K562 (cell line): ENCODE measurements around the gene DNM1. TPM values are rescaled to one million over a fixed set of nuclear protein-coding genes. Genes with fewer than 3 reads are reported as not detected.

ENCODE experiments used
- CHD4 ChIP-seq: fragments of 200-600 bp; sonication (generic); IDR thresholded peaks from 3 replicates; pipeline ENCODE4 v1.6.1; 2012; ENCODE audit warnings: low read depth, mild to moderate bottlenecking, mixed read lengths, low read length, inconsistent platforms; ENCODE audit not compliant: insufficient read depth, insufficient replicate concordance, poor library complexity, severe bottlenecking
- HDAC8 ChIP-seq: fragments of 450-650 bp; IDR thresholded peaks from 2 replicates; pipeline ENCODE4 v1.6.1; 2016; ENCODE audit warnings: mild to moderate bottlenecking, missing genetic modification characterization, moderate library complexity, missing compliant biosample characterization
- MYC ChIP-seq, 2 experiments: fragments of 250-450 bp in 1 of 2; sonication (Bioruptor Pico) in 1 of 2; IDR thresholded peaks; 2 replicates each; pipeline versions ENCODE4 v1.5.1 to v1.6.1; 2012 to 2021; ENCODE audit warnings: low read depth in 2 of 2, borderline replicate concordance in 1 of 2, improper control_type of control experiment in 1 of 2, low read length in 1 of 2, mild to moderate bottlenecking in 1 of 2, moderate library complexity in 1 of 2
- NFXL1 ChIP-seq: fragments of 450-650 bp; formaldehyde crosslinking; IDR thresholded peaks from 2 replicates; pipeline ENCODE4 v1.4.0; 2021; ENCODE audit warnings: mild to moderate bottlenecking
- OTX1 ChIP-seq: fragments of 450-650 bp; formaldehyde crosslinking; IDR thresholded peaks from 2 replicates; pipeline ENCODE4 v1.4.0; 2022; ENCODE audit warnings: mild to moderate bottlenecking
- RBM17 ChIP-seq: fragments of 200-400 bp; formaldehyde crosslinking; IDR thresholded peaks from 2 replicates; pipeline ENCODE4 v1.6.1; 2017; ENCODE audit warnings: low read depth, mild to moderate bottlenecking, low read length, borderline replicate concordance
- TCF15 ChIP-seq: fragments of 250-450 bp; sonication (Bioruptor Pico); IDR thresholded peaks from 2 replicates; pipeline ENCODE4 v1.8.0; 2022; ENCODE audit warnings: moderate library complexity, mild to moderate bottlenecking, inconsistent platforms
- ZNF133 ChIP-seq: fragments of 250-450 bp; sonication (Bioruptor Pico); IDR thresholded peaks from 2 replicates; pipeline ENCODE4 v1.4.0; 2020; ENCODE audit warnings: mild to moderate bottlenecking
- ZNF75A ChIP-seq: fragments of 450-650 bp; formaldehyde crosslinking; IDR thresholded peaks from 2 replicates; pipeline ENCODE4 v1.4.0; 2020; ENCODE audit warnings: mild to moderate bottlenecking
- polyA plus RNA-seq, 8 experiments: library from polyadenylated mRNA; depleted of rRNA in 4 of 8; stranded (reverse) in 5 of 8; unstranded in 3 of 8; fragments of >200 nt; fragmentation: Nextera tagmentation in 2 of 8; fragmentation: Illumina TruSeq in 1 of 8; extraction: Ambion mirVana in 2 of 8; extraction: Trizol in 1 of 8; gene quantifications; 2 replicates each; pipeline versions ENCODE4 v1.2.1 to v1.2.3, GENCODE V29; 2011 to 2014; ENCODE audit warnings: inconsistent platforms in 1 of 8, missing spikeins in 1 of 8
- total RNA-seq, 7 experiments: library from RNA; depleted of rRNA in 6 of 7; stranded (reverse); fragments of >200 nt in 6 of 7; fragmentation: Illumina TruSeq in 2 of 7; extraction: Trizol in 2 of 7; gene quantifications; 2 replicates each; pipeline versions ENCODE4 v1.2.1 to v1.2.3, GENCODE V29; 2011 to 2021; ENCODE audit warnings: low replicate concordance in 1 of 7
- TF ChIP-seq, protein P1 (sequence below): fragments of 450-650 bp; formaldehyde crosslinking; IDR thresholded peaks from 2 replicates; pipeline ENCODE4 v1.4.0; 2022; ENCODE audit warnings: missing genetic modification characterization
- TF ChIP-seq, protein P2 (sequence below): fragments of 450-650 bp; formaldehyde crosslinking; IDR thresholded peaks from 2 replicates; pipeline ENCODE4 v1.4.0; 2020; ENCODE audit warnings: mild to moderate bottlenecking, moderate library complexity
- TF ChIP-seq, protein P3 (sequence below): fragments of 450-650 bp; formaldehyde crosslinking; IDR thresholded peaks from 2 replicates; pipeline ENCODE4 v1.4.0; 2020; ENCODE audit warnings: mild to moderate bottlenecking, moderate library complexity
- TF ChIP-seq, protein P4 (sequence below), 3 experiments: fragments of 200-800 bp in 1 of 3; fragments of 250-450 bp in 1 of 3; fragments of 450-650 bp in 1 of 3; sonication (Bioruptor Pico) in 1 of 3; sonication (Bioruptor generic) in 1 of 3; formaldehyde crosslinking in 1 of 3; IDR thresholded peaks; 2 replicates each; pipeline versions ENCODE4 v1.6.1 to v1.8.0; 2016 to 2022; ENCODE audit warnings: mild to moderate bottlenecking in 2 of 3, missing genetic modification characterization in 2 of 3, missing compliant biosample characterization in 1 of 3, moderate library complexity in 1 of 3
- TF ChIP-seq, protein P5 (sequence below): fragments of 200-400 bp; formaldehyde crosslinking; IDR thresholded peaks from 2 replicates; pipeline ENCODE4 v1.6.1; 2017; ENCODE audit warnings: mild to moderate bottlenecking, low read depth, low read length, moderate library complexity

The DNM1 gene
- total and polyA plus RNA-seq, 9 of the 15 experiments (the other 6 are each of a cell fraction or from before 2014, with no cell fraction given): 0.39 to 23.1 (median 9.1) TPM

DNA sequence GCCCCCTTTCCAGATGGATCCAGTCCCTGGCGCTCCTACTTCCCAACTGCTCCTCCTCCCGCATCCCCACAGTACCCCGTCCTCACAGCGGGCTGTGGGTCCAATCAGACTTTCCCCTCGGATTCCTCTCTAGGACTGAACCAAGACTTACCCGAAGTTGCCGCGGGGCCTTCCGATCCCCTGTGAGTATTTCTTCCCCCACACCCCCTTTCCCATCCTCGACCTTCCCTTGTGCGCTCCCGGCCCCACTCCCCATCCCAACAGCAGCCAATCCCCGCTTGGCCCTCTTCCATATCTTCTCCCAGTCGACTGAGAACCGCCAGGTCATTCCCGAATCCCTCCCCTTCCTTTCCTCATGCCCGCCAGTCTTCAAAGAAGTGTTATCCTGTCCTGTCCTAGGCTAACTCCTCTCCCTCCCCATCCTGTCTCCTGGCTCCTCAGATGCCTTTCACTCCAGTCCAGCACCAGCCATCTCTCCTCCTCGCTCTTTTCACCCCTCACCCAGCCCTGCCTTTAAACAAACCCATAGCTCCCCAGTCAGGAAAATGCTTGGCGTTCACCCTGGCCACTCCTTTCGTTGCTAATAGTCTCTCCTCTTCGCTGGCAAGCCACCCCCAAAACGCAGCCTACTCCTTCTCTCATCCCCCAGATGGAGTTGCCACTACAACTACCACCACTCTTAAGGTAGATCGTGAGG, 73.5 kb downstream of the DNM1 start (continued):
- TF ChIP-seq, protein P1, sequence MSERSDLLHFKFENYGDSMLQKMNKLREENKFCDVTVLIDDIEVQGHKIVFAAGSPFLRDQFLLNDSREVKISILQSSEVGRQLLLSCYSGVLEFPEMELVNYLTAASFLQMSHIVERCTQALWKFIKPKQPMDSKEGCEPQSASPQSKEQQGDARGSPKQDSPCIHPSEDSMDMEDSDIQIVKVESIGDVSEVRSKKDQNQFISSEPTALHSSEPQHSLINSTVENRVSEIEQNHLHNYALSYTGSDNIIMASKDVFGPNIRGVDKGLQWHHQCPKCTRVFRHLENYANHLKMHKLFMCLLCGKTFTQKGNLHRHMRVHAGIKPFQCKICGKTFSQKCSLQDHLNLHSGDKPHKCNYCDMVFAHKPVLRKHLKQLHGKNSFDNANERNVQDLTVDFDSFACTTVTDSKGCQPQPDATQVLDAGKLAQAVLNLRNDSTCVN (CRISPR knock-in tag): peak; percentile 42
- TF ChIP-seq CHD4 (peak; percentile 4), MYC (IDR thresholded peaks at IDR 0.05; ENCODE audit: low read depth, low read length) (0 out of 2 replicates have a peak, but pooled peaks have one; percentile 47), MYC (CRISPR knock-in tag; IDR thresholded peaks at IDR 0.05; ENCODE audit: borderline replicate concordance, low read depth) (no peak; the same call in 1 of the 2 replicates), NFXL1 (0 out of 2 replicates have a peak, but pooled peaks have one; percentile 53), ZNF133 (CRISPR knock-in tag) (0 out of 2 replicates have a peak, but pooled peaks have one; percentile 62), ZNF75A (CRISPR knock-in tag) (0 out of 2 replicates have a peak, but pooled peaks have one; percentile 11), OTX1 (CRISPR knock-in tag) (peak; percentile 4; the same call in 1 of the 2 replicates), TCF15 (peak; percentile 57; the same call in 1 of the 2 replicates), RBM17 (no peak), HDAC8 (0 out of 2 replicates have a peak, but pooled peaks have one; percentile 28)
- TF ChIP-seq, protein P2, sequence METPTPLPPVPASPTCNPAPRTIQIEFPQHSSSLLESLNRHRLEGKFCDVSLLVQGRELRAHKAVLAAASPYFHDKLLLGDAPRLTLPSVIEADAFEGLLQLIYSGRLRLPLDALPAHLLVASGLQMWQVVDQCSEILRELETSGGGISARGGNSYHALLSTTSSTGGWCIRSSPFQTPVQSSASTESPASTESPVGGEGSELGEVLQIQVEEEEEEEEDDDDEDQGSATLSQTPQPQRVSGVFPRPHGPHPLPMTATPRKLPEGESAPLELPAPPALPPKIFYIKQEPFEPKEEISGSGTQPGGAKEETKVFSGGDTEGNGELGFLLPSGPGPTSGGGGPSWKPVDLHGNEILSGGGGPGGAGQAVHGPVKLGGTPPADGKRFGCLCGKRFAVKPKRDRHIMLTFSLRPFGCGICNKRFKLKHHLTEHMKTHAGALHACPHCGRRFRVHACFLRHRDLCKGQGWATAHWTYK (CRISPR knock-in tag): 0 out of 2 replicates have a peak, but pooled peaks have one; percentile 12
- TF ChIP-seq, protein P3, sequence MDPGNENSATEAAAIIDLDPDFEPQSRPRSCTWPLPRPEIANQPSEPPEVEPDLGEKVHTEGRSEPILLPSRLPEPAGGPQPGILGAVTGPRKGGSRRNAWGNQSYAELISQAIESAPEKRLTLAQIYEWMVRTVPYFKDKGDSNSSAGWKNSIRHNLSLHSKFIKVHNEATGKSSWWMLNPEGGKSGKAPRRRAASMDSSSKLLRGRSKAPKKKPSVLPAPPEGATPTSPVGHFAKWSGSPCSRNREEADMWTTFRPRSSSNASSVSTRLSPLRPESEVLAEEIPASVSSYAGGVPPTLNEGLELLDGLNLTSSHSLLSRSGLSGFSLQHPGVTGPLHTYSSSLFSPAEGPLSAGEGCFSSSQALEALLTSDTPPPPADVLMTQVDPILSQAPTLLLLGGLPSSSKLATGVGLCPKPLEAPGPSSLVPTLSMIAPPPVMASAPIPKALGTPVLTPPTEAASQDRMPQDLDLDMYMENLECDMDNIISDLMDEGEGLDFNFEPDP (CRISPR knock-in tag): 0 out of 2 replicates have a peak, but pooled peaks have one; percentile 15
- TF ChIP-seq, protein P4, sequence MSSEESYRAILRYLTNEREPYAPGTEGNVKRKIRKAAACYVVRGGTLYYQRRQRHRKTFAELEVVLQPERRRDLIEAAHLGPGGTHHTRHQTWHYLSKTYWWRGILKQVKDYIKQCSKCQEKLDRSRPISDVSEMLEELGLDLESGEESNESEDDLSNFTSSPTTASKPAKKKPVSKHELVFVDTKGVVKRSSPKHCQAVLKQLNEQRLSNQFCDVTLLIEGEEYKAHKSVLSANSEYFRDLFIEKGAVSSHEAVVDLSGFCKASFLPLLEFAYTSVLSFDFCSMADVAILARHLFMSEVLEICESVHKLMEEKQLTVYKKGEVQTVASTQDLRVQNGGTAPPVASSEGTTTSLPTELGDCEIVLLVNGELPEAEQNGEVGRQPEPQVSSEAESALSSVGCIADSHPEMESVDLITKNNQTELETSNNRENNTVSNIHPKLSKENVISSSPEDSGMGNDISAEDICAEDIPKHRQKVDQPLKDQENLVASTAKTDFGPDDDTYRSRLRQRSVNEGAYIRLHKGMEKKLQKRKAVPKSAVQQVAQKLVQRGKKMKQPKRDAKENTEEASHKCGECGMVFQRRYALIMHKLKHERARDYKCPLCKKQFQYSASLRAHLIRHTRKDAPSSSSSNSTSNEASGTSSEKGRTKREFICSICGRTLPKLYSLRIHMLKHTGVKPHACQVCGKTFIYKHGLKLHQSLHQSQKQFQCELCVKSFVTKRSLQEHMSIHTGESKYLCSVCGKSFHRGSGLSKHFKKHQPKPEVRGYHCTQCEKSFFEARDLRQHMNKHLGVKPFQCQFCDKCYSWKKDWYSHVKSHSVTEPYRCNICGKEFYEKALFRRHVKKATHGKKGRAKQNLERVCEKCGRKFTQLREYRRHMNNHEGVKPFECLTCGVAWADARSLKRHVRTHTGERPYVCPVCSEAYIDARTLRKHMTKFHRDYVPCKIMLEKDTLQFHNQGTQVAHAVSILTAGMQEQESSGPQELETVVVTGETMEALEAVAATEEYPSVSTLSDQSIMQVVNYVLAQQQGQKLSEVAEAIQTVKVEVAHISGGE (CRISPR knock-in tag; IDR thresholded peaks at IDR 0.05): no peak
- TF ChIP-seq, protein P5, sequence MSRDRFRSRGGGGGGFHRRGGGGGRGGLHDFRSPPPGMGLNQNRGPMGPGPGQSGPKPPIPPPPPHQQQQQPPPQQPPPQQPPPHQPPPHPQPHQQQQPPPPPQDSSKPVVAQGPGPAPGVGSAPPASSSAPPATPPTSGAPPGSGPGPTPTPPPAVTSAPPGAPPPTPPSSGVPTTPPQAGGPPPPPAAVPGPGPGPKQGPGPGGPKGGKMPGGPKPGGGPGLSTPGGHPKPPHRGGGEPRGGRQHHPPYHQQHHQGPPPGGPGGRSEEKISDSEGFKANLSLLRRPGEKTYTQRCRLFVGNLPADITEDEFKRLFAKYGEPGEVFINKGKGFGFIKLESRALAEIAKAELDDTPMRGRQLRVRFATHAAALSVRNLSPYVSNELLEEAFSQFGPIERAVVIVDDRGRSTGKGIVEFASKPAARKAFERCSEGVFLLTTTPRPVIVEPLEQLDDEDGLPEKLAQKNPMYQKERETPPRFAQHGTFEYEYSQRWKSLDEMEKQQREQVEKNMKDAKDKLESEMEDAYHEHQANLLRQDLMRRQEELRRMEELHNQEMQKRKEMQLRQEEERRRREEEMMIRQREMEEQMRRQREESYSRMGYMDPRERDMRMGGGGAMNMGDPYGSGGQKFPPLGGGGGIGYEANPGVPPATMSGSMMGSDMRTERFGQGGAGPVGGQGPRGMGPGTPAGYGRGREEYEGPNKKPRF: no peak
